NCI-H1694 treated with DMSO at 0.1 percent for 48 hours (cell line): ENCODE data around the gene CHAD.

ENCODE experiments used
- DNase-seq: peaks from one replicate; lab custom pipeline; 2025; lab: John Stamatoyannopoulos, UW

Gene CHAD

GRCh38 chr17:50468304-50469207, at the start of gene CHAD:
Gene CHAD, minus strand, starts transcription at chr17:50468880. Its CDS starts 67 bp downstream, at chr17:50468813.
- no peak for DNase-seq

GRCh38 chr17:50517504-50518383, 49.1 kb upstream of the CHAD start:
- no peak for DNase-seq

GRCh38 chr17:50517011-50517410, 48.3 kb upstream of the CHAD start:
- DNase-seq, result no peak

GRCh38 chr17:50514936-50515702, 46.4 kb upstream of the CHAD start:
- DNase-seq, result no peak

- DNase-seq, result no peak
Measured at GRCh38 chr17:50514388-50514787, 45.7 kb upstream of the CHAD start.

GRCh38 chr17:50513495-50513894, 44.8 kb upstream of the CHAD start:
- no peak for DNase-seq

- no peak for DNase-seq
Measured at GRCh38 chr17:50511058-50511457, 42.4 kb upstream of the CHAD start.

- no peak for DNase-seq
Measured at GRCh38 chr17:50508573-50509460, 40.1 kb upstream of the CHAD start.

- DNase-seq, result no peak
Measured at GRCh38 chr17:50507871-50508572, 39.3 kb upstream of the CHAD start, which contains the start of gene MYCBPAP. Gene MYCBPAP, plus strand, starts transcription at chr17:50508439. Its CDS starts 236 bp downstream, at chr17:50508675.

GRCh38 chr17:50506298-50506697, 37.6 kb upstream of the CHAD start:
- DNase-seq, result no peak

- DNase-seq, result no peak
Measured at GRCh38 chr17:50505591-50506130, 37.0 kb upstream of the CHAD start.

GRCh38 chr17:50502301-50502990, 33.8 kb upstream of the CHAD start:
- no peak for DNase-seq

GRCh38 chr17:50501054-50501453, 32.4 kb upstream of the CHAD start:
- no peak for DNase-seq

- DNase-seq, result no peak
Measured at GRCh38 chr17:50499721-50500120, 31.0 kb upstream of the CHAD start.

- DNase-seq, result no peak
Measured at GRCh38 chr17:50499270-50499669, 30.6 kb upstream of the CHAD start.

GRCh38 chr17:50498021-50498874, 29.6 kb upstream of the CHAD start:
- no peak for DNase-seq

GRCh38 chr17:50495918-50496317, 27.2 kb upstream of the CHAD start:
- DNase-seq, result no peak

GRCh38 chr17:50495217-50495823, 26.6 kb upstream of the CHAD start:
- DNase-seq, result no peak
